HepG2 (cell line): ENCODE results near the gene ANXA5. TPM values are rescaled to one million over a fixed set of nuclear protein-coding genes. Genes with fewer than 3 reads are reported as not detected.

ENCODE experiments used
- CREB1 ChIP-seq, 2 experiments: fragments of 450-650 bp in 1 of 2; IDR thresholded peaks; 2 replicates each; pipeline ENCODE4 v1.6.1; 2016 to 2017; ENCODE audit warnings: control low read depth in 1 of 2, mild to moderate bottlenecking in 1 of 2, missing compliant biosample characterization in 1 of 2, missing genetic modification characterization in 1 of 2
- FOSL2 ChIP-seq: sonication (generic); formaldehyde crosslinking; IDR thresholded peaks from 2 replicates; pipeline ENCODE4 v1.4.0; 2020; ENCODE audit warnings: missing genetic modification reagents
- FOXK2 ChIP-seq: fragments of 450-650 bp; IDR thresholded peaks from 2 replicates; pipeline ENCODE4 v1.6.1; 2016
- GATAD2A ChIP-seq: IDR thresholded peaks from 2 replicates; pipeline ENCODE4 v1.6.1; 2016
- HDAC6 ChIP-seq: fragments of 200-600 bp; sonication (generic); IDR thresholded peaks from 2 replicates; pipeline ENCODE4 v1.7.0; 2017; ENCODE audit warnings: mild to moderate bottlenecking, antibody characterized with exemption, low read length, low read depth
- HOXA3 ChIP-seq: sonication (generic); formaldehyde crosslinking; IDR thresholded peaks from 2 replicates; pipeline ENCODE4 v1.5.0; 2020; ENCODE audit warnings: missing genetic modification reagents
- PHF21A ChIP-seq: sonication (generic); formaldehyde crosslinking; IDR thresholded peaks from 2 replicates; pipeline ENCODE4 v1.5.0; 2020; ENCODE audit warnings: mild to moderate bottlenecking, missing genetic modification reagents
- PITX1 ChIP-seq: sonication (generic); formaldehyde crosslinking; IDR thresholded peaks from 2 replicates; pipeline ENCODE4 v1.5.1; 2020; ENCODE audit warnings: mild to moderate bottlenecking, missing genetic modification reagents
- SALL1 ChIP-seq: sonication (generic); formaldehyde crosslinking; IDR thresholded peaks from 2 replicates; pipeline ENCODE4 v1.8.0; 2022; ENCODE audit warnings: mild to moderate bottlenecking, missing genetic modification reagents
- SOX5 ChIP-seq: IDR thresholded peaks from 2 replicates; pipeline ENCODE4 v1.6.1; 2016; ENCODE audit warnings: borderline replicate concordance
- SP5 ChIP-seq: IDR thresholded peaks from 2 replicates; pipeline ENCODE4 v1.6.1; 2016; ENCODE audit warnings: low read depth, borderline replicate concordance
- SRF ChIP-seq: IDR thresholded peaks from 2 replicates; pipeline ENCODE4 v1.6.1; 2011; ENCODE audit warnings: mild to moderate bottlenecking, low read depth, low read length, moderate library complexity
- ZFP62 ChIP-seq: sonication (generic); formaldehyde crosslinking; IDR thresholded peaks from 2 replicates; pipeline ENCODE4 v1.4.0; 2020; ENCODE audit warnings: missing genetic modification reagents
- ZMYM4 ChIP-seq: sonication (generic); formaldehyde crosslinking; IDR thresholded peaks from 2 replicates; pipeline ENCODE4 v1.8.1; 2023; ENCODE audit warnings: mild to moderate bottlenecking, missing genetic modification reagents
- ZNF205 ChIP-seq: IDR thresholded peaks from 2 replicates; pipeline ENCODE4 v1.6.1; 2018; ENCODE audit warnings: missing biosample characterization, missing genetic modification reagents
- ZNF343 ChIP-seq: sonication (generic); formaldehyde crosslinking; IDR thresholded peaks from 2 replicates; pipeline ENCODE4 v1.4.0; 2020; ENCODE audit warnings: mild to moderate bottlenecking, missing genetic modification reagents
- ZNF616 ChIP-seq: sonication (generic); formaldehyde crosslinking; IDR thresholded peaks from 2 replicates; pipeline ENCODE4 v1.5.0; 2020; ENCODE audit warnings: low read depth, mild to moderate bottlenecking, missing genetic modification reagents
- polyA plus RNA-seq, 8 experiments: library from polyadenylated mRNA; depleted of rRNA in 3 of 8; stranded (reverse) in 7 of 8; unstranded in 1 of 8; fragments of >200 nt; fragmentation: Illumina TruSeq in 4 of 8; extraction: Trizol in 4 of 8; gene quantifications; 2 replicates each; pipeline versions ENCODE4 v1.2.1 to v1.2.3, GENCODE V29; 2011 to 2016; ENCODE audit warnings: low read depth in 4 of 8, missing spikeins in 1 of 8, mixed read lengths in 1 of 8; ENCODE audit not compliant: insufficient read depth in 1 of 8
- total RNA-seq, 5 experiments: library from RNA; depleted of rRNA; stranded (reverse); fragments of >200 nt; fragmentation: Illumina TruSeq; extraction: Trizol; gene quantifications; 2 replicates each; pipeline ENCODE4 v1.2.3, GENCODE V29; 2016; ENCODE audit warnings: low read depth in 1 of 5
- TF ChIP-seq, protein P1 (sequence below): IDR thresholded peaks from 2 replicates; pipeline ENCODE4 v1.6.1; 2016
- TF ChIP-seq, protein P2 (sequence below): conservative IDR thresholded peaks from 2 replicates; pipeline ENCODE4 v1.6.1; 2018; ENCODE audit warnings: missing genetic modification reagents
- TF ChIP-seq, protein P3 (sequence below): IDR thresholded peaks from 2 replicates; pipeline ENCODE4 v1.6.1; 2016; ENCODE audit warnings: control low read depth
- TF ChIP-seq, protein P4 (sequence below): IDR thresholded peaks from 2 replicates; pipeline ENCODE4 v1.6.1; 2018; ENCODE audit warnings: missing genetic modification reagents
- TF ChIP-seq, protein P5 (sequence below): sonication (generic); formaldehyde crosslinking; IDR thresholded peaks from 2 replicates; pipeline ENCODE4 v1.4.0; 2020; ENCODE audit warnings: missing genetic modification reagents
- TF ChIP-seq, protein P6 (sequence below): sonication (generic); formaldehyde crosslinking; conservative IDR thresholded peaks from 2 replicates; pipeline ENCODE4 v1.4.0; 2020; ENCODE audit warnings: missing genetic modification reagents

Gene ANXA5
- total and polyA plus RNA-seq, 2 of the 13 experiments (the other 11 are each of a cell fraction or from before 2014, with no cell fraction given): 209 to 342 TPM

DNA sequence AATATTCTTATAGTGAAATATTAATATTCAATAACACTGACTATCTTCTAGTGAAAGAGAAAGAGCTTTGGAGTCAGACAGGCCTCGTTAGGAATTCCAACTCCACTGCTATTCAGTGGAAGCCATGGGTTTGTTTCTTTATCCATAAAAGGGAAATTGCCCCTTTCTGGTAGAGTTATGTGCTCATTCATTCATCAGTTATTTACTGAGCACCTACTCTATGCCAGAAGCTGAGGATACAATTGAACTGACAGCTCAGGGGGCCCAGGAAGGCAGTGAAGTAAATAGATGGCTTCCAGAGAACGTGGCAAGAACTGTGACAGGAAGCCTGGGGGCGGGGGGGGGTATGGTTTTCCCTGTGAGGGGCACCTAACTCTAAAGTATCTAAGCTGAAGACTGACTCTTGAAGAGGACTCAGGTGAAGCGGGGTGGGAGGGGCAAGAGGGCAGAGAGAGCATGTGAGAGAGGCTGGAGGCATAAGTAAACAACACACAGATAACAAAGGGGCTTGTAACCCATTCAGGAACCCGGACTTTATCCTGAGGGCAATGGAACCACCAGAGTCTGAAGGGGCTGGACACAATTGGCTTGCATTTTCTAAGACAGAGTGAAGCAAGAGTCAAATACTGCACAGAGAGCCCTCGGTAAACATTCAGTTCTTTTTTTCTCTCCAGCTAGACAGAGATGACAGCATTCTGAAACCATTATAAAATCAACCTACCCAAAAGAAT lies 20.3 kb downstream of the ANXA5 start (continued):
- TF ChIP-seq SP5 (peak; percentile 67), CREB1 (IDR thresholded peaks at IDR 0.05) (no peak), CREB1 (CRISPR knock-in tag; IDR thresholded peaks at IDR 0.05) (peak; percentile 54), FOXK2 (peak; percentile 28; the same call in 1 of the 2 replicates), SRF (peak; percentile 75), ZNF205 (CRISPR knock-in tag) (peak; percentile 34; the same call in 1 of the 2 replicates), HDAC6 (no peak), ZFP62 (no peak), SOX5 (CRISPR knock-in tag) (peak; percentile 93), GATAD2A (CRISPR knock-in tag) (peak; percentile 85), FOSL2 (peak; percentile 47), SALL1 (peak; percentile 65), PHF21A (CRISPR knock-in tag) (peak; percentile 60; the same call in 1 of the 2 replicates), ZNF343 (CRISPR knock-in tag) (peak; percentile 93), ZMYM4 (peak; percentile 67), ZNF616 (CRISPR knock-in tag) (no peak), PITX1 (CRISPR knock-in tag) (peak; percentile 61; the same call in 1 of the 2 replicates), HOXA3 (CRISPR knock-in tag) (peak; percentile 62; the same call in 1 of the 2 replicates)
- TF ChIP-seq, protein P1, sequence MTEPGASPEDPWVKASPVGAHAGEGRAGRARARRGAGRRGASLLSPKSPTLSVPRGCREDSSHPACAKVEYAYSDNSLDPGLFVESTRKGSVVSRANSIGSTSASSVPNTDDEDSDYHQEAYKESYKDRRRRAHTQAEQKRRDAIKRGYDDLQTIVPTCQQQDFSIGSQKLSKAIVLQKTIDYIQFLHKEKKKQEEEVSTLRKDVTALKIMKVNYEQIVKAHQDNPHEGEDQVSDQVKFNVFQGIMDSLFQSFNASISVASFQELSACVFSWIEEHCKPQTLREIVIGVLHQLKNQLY (CRISPR knock-in tag): peak; percentile 26; the same call in 1 of the 2 replicates
- TF ChIP-seq, protein P2, sequence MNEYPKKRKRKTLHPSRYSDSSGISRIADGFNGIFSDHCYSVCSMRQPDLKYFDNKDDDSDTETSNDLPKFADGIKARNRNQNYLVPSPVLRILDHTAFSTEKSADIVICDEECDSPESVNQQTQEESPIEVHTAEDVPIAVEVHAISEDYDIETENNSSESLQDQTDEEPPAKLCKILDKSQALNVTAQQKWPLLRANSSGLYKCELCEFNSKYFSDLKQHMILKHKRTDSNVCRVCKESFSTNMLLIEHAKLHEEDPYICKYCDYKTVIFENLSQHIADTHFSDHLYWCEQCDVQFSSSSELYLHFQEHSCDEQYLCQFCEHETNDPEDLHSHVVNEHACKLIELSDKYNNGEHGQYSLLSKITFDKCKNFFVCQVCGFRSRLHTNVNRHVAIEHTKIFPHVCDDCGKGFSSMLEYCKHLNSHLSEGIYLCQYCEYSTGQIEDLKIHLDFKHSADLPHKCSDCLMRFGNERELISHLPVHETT (CRISPR knock-in tag): no peak
- TF ChIP-seq, protein P3, sequence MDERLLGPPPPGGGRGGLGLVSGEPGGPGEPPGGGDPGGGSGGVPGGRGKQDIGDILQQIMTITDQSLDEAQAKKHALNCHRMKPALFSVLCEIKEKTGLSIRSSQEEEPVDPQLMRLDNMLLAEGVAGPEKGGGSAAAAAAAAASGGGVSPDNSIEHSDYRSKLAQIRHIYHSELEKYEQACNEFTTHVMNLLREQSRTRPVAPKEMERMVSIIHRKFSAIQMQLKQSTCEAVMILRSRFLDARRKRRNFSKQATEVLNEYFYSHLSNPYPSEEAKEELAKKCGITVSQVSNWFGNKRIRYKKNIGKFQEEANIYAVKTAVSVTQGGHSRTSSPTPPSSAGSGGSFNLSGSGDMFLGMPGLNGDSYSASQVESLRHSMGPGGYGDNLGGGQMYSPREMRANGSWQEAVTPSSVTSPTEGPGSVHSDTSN (CRISPR knock-in tag): no peak
- TF ChIP-seq, protein P4, sequence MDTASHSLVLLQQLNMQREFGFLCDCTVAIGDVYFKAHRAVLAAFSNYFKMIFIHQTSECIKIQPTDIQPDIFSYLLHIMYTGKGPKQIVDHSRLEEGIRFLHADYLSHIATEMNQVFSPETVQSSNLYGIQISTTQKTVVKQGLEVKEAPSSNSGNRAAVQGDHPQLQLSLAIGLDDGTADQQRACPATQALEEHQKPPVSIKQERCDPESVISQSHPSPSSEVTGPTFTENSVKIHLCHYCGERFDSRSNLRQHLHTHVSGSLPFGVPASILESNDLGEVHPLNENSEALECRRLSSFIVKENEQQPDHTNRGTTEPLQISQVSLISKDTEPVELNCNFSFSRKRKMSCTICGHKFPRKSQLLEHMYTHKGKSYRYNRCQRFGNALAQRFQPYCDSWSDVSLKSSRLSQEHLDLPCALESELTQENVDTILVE (CRISPR knock-in tag): no peak
- TF ChIP-seq, protein P5, sequence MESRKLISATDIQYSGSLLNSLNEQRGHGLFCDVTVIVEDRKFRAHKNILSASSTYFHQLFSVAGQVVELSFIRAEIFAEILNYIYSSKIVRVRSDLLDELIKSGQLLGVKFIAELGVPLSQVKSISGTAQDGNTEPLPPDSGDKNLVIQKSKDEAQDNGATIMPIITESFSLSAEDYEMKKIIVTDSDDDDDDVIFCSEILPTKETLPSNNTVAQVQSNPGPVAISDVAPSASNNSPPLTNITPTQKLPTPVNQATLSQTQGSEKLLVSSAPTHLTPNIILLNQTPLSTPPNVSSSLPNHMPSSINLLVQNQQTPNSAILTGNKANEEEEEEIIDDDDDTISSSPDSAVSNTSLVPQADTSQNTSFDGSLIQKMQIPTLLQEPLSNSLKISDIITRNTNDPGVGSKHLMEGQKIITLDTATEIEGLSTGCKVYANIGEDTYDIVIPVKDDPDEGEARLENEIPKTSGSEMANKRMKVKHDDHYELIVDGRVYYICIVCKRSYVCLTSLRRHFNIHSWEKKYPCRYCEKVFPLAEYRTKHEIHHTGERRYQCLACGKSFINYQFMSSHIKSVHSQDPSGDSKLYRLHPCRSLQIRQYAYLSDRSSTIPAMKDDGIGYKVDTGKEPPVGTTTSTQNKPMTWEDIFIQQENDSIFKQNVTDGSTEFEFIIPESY (CRISPR knock-in tag): 0 out of 2 replicates have a peak, but pooled peaks have one; percentile 6
- TF ChIP-seq, protein P6, sequence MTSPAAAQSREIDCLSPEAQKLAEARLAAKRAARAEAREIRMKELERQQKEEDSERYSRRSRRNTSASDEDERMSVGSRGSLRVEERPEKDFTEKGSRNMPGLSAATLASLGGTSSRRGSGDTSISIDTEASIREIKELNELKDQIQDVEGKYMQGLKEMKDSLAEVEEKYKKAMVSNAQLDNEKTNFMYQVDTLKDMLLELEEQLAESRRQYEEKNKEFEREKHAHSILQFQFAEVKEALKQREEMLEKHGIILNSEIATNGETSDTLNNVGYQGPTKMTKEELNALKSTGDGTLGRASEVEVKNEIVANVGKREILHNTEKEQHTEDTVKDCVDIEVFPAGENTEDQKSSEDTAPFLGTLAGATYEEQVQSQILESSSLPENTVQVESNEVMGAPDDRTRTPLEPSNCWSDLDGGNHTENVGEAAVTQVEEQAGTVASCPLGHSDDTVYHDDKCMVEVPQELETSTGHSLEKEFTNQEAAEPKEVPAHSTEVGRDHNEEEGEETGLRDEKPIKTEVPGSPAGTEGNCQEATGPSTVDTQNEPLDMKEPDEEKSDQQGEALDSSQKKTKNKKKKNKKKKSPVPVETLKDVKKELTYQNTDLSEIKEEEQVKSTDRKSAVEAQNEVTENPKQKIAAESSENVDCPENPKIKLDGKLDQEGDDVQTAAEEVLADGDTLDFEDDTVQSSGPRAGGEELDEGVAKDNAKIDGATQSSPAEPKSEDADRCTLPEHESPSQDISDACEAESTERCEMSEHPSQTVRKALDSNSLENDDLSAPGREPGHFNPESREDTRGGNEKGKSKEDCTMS (CRISPR knock-in tag): no peak
